Prostate gland (tissue), 2 donors: ENCODE measurements around the gene DCTN2. TPM values are rescaled to one million over a fixed set of nuclear protein-coding genes. Genes with fewer than 3 reads are reported as not detected.

ENCODE experiments used
- DNase-seq: peaks from one replicate; pipeline ENCODE4 v3.0.0-alpha.2; 2019; ENCODE audit warnings: low spot score
- H3K27ac ChIP-seq, 2 donors: fragments of 200-600 bp; sonication (generic); 2 replicates each; pipeline ENCODE4 v1.5.1; 2017 to 2019
- H3K27me3 ChIP-seq: fragments of 200-600 bp; sonication (generic); replicated peaks from 2 replicates; pipeline ENCODE4 v1.5.1; 2019; ENCODE audit not compliant: insufficient read depth
- H3K36me3 ChIP-seq, 2 donors: fragments of 200-600 bp; sonication (generic); 1 replicate in 1 of 2; 2 replicates in 1 of 2; pipeline versions ENCODE4 v1.5.1 to v1.8.1; 2017 to 2019
- H3K4me1 ChIP-seq: fragments of 200-600 bp; sonication (generic); replicated peaks from 2 replicates; pipeline ENCODE4 v1.5.1; 2019
- H3K4me3 ChIP-seq, 2 donors: fragments of 200-600 bp; sonication (generic); 2 replicates each; pipeline ENCODE4 v1.5.1; 2017 to 2019
- H3K9me3 ChIP-seq: fragments of 200-600 bp; sonication (generic); 2 replicates; pipeline ENCODE4 v1.5.1; 2017
- POLR2A ChIP-seq: fragments of 450-650 bp; IDR thresholded peaks from one replicate; pipeline ENCODE4 v1.6.1; 2016; ENCODE audit warnings: antibody characterized with exemption, mild to moderate bottlenecking
- POLR2AphosphoS5 ChIP-seq: sonication (generic); formaldehyde crosslinking; IDR thresholded peaks from one replicate; pipeline ENCODE4 v1.6.1; 2017; ENCODE audit warnings: antibody characterized with exemption
- WGBS: methylation state at CpG from one replicate; pipeline ENCODE4 v1.1.5; 2018; 5-methylcytosine and 5-hydroxymethylcytosine counted together
- intact Hi-C: fragments of 100-400 bp; cut with DNase I; formaldehyde crosslinking; loops from one replicate; pipeline ENCODE4 v1.14.2; 2022
- total RNA-seq, 2 donors: library from RNA; depleted of rRNA; stranded (reverse); fragments of >200 nt; gene quantifications; one replicate each; pipeline ENCODE4 v1.1.0, GENCODE V29; 2016
- TF ChIP-seq, protein P1 (sequence below), 4 experiments: fragments of 200-600 bp in 2 of 4; fragments of 450-650 bp in 2 of 4; sonication (generic) in 2 of 4; IDR thresholded peaks; 1 replicate in 3 of 4; 2 replicates in 1 of 4; pipeline ENCODE4 v1.5.1; 2016 to 2019; ENCODE audit warnings: antibody characterized with exemption in 4 of 4, mild to moderate bottlenecking in 2 of 4, moderate library complexity in 2 of 4

DCTN2 gene
- total RNA-seq, 2 donors from 2014 or later, result 131 to 157 TPM

DNA sequence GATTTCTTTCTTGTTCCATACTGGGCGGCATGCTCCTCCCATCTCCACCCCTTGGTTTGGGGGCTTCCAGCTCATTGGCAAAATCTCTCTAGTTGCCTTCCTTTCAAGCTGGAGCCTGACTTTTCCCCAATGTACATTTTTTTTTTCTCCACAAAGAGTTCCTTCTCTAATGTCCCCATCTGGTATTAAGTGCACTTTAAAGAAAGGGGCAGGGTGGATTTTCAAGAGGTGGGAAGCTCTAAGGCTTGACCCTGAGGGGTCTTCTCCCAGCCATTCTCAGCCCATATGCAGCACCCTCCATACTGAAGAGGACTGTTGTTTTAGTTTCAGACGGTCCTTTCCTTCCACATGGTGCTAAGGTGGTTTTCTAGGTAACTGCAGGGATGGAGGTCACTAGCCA, 38.2 kb upstream of the DCTN2 start:
- H3K27me3 ChIP-seq, result no peaks in the 10 kb centered on the region
- intact Hi-C loops, result no loop called here
- no peaks in the 10 kb centered on the region for H3K36me3 ChIP-seq
- H3K4me3 ChIP-seq, result no peak overlapping the region
- TF ChIP-seq, protein P1, sequence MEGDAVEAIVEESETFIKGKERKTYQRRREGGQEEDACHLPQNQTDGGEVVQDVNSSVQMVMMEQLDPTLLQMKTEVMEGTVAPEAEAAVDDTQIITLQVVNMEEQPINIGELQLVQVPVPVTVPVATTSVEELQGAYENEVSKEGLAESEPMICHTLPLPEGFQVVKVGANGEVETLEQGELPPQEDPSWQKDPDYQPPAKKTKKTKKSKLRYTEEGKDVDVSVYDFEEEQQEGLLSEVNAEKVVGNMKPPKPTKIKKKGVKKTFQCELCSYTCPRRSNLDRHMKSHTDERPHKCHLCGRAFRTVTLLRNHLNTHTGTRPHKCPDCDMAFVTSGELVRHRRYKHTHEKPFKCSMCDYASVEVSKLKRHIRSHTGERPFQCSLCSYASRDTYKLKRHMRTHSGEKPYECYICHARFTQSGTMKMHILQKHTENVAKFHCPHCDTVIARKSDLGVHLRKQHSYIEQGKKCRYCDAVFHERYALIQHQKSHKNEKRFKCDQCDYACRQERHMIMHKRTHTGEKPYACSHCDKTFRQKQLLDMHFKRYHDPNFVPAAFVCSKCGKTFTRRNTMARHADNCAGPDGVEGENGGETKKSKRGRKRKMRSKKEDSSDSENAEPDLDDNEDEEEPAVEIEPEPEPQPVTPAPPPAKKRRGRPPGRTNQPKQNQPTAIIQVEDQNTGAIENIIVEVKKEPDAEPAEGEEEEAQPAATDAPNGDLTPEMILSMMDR (IDR thresholded peaks at IDR 0.05), result no peak
- no peak for TF ChIP-seq POLR2AphosphoS5
- no peak for TF ChIP-seq POLR2A
- DNase-seq, result no peak
- no peaks in the 10 kb centered on the region for H3K9me3 ChIP-seq
- 64% methylated on average over 2 of the region's 2 CpGs for WGBS
- H3K27ac ChIP-seq, result no peak overlapping the region
- H3K4me1 ChIP-seq, result no peaks in the 10 kb centered on the region

DNA sequence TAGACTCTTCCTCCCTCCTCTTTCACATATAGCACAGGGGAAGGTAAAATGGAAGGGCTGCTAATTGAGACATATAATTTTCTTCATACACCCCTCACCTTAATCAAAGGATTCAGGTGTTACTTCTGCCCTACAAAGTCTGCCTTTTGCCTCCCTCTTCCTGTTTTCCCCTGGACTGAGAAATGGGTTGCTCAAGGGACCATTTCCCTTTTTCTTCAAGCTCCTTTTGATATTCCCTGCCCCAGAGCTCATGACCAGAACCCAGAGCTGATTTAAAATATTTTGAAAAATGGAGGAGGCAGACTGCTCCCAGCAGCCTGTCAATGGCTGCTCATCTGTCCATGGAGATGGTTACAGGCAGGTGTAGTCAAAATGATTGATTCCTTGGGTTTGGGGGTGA, 37.7 kb upstream of the DCTN2 start:
- TF ChIP-seq, protein P1 (IDR thresholded peaks at IDR 0.05), result no peak
- TF ChIP-seq POLR2AphosphoS5 (no peak), POLR2A (no peak)
- H3K27ac ChIP-seq, result no peak overlapping the region
- no peak for DNase-seq
- H3K4me3 ChIP-seq, result no peak overlapping the region
- intact Hi-C loops, result no loop called here
- no peaks in the 10 kb centered on the region for H3K4me1 ChIP-seq
- no peaks in the 10 kb centered on the region for H3K27me3 ChIP-seq
- no peaks in the 10 kb centered on the region for H3K36me3 ChIP-seq
- no peaks in the 10 kb centered on the region for H3K9me3 ChIP-seq

DNA sequence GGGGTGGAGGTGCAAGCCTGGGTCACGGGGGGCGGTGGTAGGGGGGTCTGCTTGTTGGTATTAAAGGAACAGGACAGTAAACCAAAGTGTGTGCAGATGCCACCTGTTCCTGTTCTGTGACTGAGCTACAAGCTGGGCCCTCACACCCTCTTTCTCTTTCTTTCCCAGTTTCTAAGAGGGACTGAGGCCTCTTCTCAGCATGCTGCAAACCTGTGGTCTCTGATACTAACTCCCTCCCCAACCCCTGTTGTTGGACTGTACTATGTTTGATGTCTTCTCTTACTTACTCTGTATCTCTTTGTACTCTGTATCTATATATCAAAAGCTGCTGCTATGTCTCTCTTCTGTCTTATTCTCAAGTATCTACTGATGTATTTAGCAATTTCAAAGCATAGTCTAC, 37.1 kb upstream of the DCTN2 start:
- intact Hi-C loops, result no loop called here
- WGBS, result 100% methylated on average over 2 of the region's 2 CpGs
- H3K4me1 ChIP-seq, result no peaks in the 10 kb centered on the region
- TF ChIP-seq POLR2A, result no peak
- no peak for TF ChIP-seq POLR2AphosphoS5
- TF ChIP-seq, protein P1 (IDR thresholded peaks at IDR 0.05), result no peak
- H3K9me3 ChIP-seq, result no peaks in the 10 kb centered on the region
- no peaks in the 10 kb centered on the region for H3K36me3 ChIP-seq
- H3K4me3 ChIP-seq, result no peak overlapping the region
- no peak for DNase-seq
- H3K27ac ChIP-seq, result no peak overlapping the region
- H3K27me3 ChIP-seq, result no peaks in the 10 kb centered on the region

DNA sequence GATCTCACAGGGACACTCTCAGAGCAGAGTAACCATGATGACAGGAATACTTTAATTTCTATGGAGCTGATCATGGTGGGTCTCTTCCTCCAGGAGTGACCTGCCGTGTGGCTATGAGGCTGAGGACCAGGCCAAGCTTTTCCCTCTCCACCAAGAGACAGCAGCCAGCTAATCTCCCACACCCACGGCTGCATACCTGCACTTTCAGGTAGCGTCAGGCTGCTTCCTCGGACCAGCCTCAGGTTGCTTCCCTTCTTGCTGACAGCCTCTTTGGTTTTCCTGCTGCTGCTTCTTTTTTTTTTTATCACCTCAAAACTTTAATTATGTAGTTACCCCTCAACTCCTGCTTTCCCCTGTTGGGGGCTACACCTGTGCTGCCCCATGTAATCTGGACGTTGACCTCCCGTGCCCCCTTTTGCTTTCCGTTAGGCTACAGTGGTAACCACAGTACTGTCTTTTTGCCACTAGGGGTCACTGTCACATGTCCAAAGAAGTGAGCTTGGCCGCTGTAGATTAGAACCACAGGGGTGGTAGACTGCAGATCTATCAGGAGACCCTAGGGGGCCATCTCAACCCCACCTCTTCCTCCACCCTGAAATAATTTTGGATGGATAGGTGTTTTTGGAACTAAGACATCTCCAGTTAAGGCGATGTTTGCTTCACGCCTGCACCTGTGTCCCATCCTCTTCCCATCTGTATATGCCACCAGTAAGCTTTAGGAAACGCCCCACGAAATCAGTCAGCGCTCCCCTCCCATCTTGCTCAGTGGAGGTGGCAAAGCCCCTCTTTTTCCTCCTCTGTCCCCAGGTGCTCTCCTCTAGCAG, 36.2 kb upstream of the DCTN2 start:
- Histone ChIP-seq H3K27me3 (no peaks in the 10 kb centered on the region), H3K4me3 (no peak overlapping the region), H3K36me3 (no peaks in the 10 kb centered on the region), H3K9me3 (no peaks in the 10 kb centered on the region), H3K27ac (no peak overlapping the region), H3K4me1 (no peaks in the 10 kb centered on the region)
- intact Hi-C loops, result loop anchor here (1.0 kb wide), 1 partner anchor 38 kb away; no protein-coding TSS in a partner anchor
- no peak for TF ChIP-seq POLR2A
- TF ChIP-seq, protein P1 (IDR thresholded peaks at IDR 0.05), result peak; percentile 91 to 93 (median 92)
- peak; percentile 56 for TF ChIP-seq POLR2AphosphoS5
- WGBS, result 48% methylated on average over 13 of the region's 13 CpGs
- DNase-seq, result peak; percentile 63

DNA sequence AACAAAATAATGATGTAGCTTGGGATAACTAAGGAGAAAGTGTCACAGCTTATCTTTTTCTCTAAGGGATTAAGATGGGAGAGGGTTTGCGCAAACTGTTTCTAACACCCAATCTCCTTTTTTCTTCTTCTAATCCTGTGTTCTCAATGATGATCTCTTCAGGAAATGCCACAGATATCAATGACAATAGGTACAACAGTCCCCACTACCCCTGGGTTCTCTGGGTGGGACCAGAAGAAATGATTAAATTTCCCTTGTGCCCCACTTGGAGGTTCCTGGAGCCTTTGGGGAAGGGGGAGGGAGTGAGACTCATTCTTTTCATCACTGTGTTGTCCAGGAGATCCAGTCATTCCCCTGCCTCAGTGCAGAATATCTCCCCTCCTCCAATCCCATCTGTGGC, 35.4 kb upstream of the DCTN2 start:
- no peaks in the 10 kb centered on the region for H3K9me3 ChIP-seq
- H3K27me3 ChIP-seq, result no peaks in the 10 kb centered on the region
- no peak for DNase-seq
- TF ChIP-seq POLR2A (no peak), POLR2AphosphoS5 (no peak)
- TF ChIP-seq, protein P1 (IDR thresholded peaks at IDR 0.05), result no peak
- intact Hi-C loops, result no loop called here
- H3K4me1 ChIP-seq, result no peaks in the 10 kb centered on the region
- 100% methylated on average over 1 of the region's 1 CpG for WGBS
- H3K27ac ChIP-seq, result no peak overlapping the region
- no peaks in the 10 kb centered on the region for H3K36me3 ChIP-seq
- no peak overlapping the region for H3K4me3 ChIP-seq
